ENCODE measurements around the gene KRT15. TPM values are rescaled to one million over a fixed set of nuclear protein-coding genes. Genes with fewer than 3 reads are reported as not detected.

Gene KRT15
- total and polyA plus RNA-seq, 10 of the 15 experiments (the other 5 are each of a cell fraction or from before 2014, with no cell fraction given), result 0.06 to 0.17 TPM; not detected in 8

DNA sequence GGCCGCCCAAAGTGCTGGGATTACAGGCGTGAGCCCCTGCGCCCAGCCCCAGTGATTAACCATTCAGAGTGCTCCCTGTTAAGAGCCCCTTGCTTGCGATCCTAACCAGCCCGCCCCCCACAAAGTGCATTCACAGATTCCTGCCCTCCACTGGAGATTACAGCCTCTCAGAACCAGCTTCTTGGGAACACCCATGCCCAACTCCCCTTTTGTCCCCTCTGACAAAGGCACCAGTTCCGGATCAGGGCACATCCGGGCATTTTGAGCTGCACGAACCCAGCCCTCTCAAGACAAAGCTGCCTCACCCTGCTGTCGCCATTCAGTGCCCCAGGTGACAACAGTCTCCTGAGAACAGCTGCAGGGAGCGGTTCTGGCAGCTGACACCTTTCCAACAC is 10.3 kb upstream of the KRT15 start:
- BruUV-seq (replicated peaks), result no TSS peak
- no peak overlapping the region for H3K4me2 ChIP-seq (ENCODE audit: control insufficient read depth, insufficient read depth)
- TF ChIP-seq ESRRA (IDR thresholded peaks at IDR 0.05; ENCODE audit: low read length) (no peak), SPI1 (IDR thresholded peaks at IDR 0.05; ENCODE audit: borderline replicate concordance, insufficient read depth, low read depth, low read length) (no peak), HDAC2 (IDR thresholded peaks at IDR 0.05) (no peak), KLF5 (IDR thresholded peaks at IDR 0.05; ENCODE audit: partially characterized antibody) (no peak), ZNF274 (IDR thresholded peaks at IDR 0.05; ENCODE audit: insufficient read depth, insufficient read length) (no peak), RCOR1 (conservative IDR thresholded peaks at IDR 0.05; ENCODE audit: low read depth, low read length) (no peak), ATF7 (IDR thresholded peaks at IDR 0.05; ENCODE audit: low read depth) (no peak), LARP7 (IDR thresholded peaks at IDR 0.05) (no peak)
- TF ChIP-seq, protein P1, sequence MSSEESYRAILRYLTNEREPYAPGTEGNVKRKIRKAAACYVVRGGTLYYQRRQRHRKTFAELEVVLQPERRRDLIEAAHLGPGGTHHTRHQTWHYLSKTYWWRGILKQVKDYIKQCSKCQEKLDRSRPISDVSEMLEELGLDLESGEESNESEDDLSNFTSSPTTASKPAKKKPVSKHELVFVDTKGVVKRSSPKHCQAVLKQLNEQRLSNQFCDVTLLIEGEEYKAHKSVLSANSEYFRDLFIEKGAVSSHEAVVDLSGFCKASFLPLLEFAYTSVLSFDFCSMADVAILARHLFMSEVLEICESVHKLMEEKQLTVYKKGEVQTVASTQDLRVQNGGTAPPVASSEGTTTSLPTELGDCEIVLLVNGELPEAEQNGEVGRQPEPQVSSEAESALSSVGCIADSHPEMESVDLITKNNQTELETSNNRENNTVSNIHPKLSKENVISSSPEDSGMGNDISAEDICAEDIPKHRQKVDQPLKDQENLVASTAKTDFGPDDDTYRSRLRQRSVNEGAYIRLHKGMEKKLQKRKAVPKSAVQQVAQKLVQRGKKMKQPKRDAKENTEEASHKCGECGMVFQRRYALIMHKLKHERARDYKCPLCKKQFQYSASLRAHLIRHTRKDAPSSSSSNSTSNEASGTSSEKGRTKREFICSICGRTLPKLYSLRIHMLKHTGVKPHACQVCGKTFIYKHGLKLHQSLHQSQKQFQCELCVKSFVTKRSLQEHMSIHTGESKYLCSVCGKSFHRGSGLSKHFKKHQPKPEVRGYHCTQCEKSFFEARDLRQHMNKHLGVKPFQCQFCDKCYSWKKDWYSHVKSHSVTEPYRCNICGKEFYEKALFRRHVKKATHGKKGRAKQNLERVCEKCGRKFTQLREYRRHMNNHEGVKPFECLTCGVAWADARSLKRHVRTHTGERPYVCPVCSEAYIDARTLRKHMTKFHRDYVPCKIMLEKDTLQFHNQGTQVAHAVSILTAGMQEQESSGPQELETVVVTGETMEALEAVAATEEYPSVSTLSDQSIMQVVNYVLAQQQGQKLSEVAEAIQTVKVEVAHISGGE (CRISPR knock-in tag; IDR thresholded peaks at IDR 0.05), result no peak
- TF ChIP-seq, protein P2, sequence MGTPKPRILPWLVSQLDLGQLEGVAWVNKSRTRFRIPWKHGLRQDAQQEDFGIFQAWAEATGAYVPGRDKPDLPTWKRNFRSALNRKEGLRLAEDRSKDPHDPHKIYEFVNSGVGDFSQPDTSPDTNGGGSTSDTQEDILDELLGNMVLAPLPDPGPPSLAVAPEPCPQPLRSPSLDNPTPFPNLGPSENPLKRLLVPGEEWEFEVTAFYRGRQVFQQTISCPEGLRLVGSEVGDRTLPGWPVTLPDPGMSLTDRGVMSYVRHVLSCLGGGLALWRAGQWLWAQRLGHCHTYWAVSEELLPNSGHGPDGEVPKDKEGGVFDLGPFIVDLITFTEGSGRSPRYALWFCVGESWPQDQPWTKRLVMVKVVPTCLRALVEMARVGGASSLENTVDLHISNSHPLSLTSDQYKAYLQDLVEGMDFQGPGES (IDR thresholded peaks at IDR 0.05), result no peak
- TF ChIP-seq, protein P3, sequence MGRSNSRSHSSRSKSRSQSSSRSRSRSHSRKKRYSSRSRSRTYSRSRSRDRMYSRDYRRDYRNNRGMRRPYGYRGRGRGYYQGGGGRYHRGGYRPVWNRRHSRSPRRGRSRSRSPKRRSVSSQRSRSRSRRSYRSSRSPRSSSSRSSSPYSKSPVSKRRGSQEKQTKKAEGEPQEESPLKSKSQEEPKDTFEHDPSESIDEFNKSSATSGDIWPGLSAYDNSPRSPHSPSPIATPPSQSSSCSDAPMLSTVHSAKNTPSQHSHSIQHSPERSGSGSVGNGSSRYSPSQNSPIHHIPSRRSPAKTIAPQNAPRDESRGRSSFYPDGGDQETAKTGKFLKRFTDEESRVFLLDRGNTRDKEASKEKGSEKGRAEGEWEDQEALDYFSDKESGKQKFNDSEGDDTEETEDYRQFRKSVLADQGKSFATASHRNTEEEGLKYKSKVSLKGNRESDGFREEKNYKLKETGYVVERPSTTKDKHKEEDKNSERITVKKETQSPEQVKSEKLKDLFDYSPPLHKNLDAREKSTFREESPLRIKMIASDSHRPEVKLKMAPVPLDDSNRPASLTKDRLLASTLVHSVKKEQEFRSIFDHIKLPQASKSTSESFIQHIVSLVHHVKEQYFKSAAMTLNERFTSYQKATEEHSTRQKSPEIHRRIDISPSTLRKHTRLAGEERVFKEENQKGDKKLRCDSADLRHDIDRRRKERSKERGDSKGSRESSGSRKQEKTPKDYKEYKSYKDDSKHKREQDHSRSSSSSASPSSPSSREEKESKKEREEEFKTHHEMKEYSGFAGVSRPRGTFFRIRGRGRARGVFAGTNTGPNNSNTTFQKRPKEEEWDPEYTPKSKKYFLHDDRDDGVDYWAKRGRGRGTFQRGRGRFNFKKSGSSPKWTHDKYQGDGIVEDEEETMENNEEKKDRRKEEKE (IDR thresholded peaks at IDR 0.05), result no peak
- TF ChIP-seq, protein P4, sequence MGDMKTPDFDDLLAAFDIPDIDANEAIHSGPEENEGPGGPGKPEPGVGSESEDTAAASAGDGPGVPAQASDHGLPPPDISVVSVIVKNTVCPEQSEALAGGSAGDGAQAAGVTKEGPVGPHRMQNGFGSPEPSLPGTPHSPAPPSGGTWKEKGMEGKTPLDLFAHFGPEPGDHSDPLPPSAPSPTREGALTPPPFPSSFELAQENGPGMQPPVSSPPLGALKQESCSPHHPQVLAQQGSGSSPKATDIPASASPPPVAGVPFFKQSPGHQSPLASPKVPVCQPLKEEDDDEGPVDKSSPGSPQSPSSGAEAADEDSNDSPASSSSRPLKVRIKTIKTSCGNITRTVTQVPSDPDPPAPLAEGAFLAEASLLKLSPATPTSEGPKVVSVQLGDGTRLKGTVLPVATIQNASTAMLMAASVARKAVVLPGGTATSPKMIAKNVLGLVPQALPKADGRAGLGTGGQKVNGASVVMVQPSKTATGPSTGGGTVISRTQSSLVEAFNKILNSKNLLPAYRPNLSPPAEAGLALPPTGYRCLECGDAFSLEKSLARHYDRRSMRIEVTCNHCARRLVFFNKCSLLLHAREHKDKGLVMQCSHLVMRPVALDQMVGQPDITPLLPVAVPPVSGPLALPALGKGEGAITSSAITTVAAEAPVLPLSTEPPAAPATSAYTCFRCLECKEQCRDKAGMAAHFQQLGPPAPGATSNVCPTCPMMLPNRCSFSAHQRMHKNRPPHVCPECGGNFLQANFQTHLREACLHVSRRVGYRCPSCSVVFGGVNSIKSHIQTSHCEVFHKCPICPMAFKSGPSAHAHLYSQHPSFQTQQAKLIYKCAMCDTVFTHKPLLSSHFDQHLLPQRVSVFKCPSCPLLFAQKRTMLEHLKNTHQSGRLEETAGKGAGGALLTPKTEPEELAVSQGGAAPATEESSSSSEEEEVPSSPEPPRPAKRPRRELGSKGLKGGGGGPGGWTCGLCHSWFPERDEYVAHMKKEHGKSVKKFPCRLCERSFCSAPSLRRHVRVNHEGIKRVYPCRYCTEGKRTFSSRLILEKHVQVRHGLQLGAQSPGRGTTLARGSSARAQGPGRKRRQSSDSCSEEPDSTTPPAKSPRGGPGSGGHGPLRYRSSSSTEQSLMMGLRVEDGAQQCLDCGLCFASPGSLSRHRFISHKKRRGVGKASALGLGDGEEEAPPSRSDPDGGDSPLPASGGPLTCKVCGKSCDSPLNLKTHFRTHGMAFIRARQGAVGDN (IDR thresholded peaks at IDR 0.05), result no peak
- no peaks in the 10 kb centered on the region; the same call in 2 of the 3 replicates for H3K9me3 ChIP-seq (replicated peaks; ENCODE audit: control insufficient read depth, insufficient read depth, low read length)
- POLR2A ChIA-PET, result no interaction called here
- H3K27me3 ChIP-seq (replicated peaks in 1 of 2; ENCODE audit: control insufficient read depth in 2 of 2, insufficient read depth in 2 of 2, low read length in 1 of 2), result peaks cover 18 to 20% of the 10 kb centered on the region in 2 experiments
- H3K9ac ChIP-seq (ENCODE audit: control insufficient read depth, insufficient read depth, low read length), result no peak overlapping the region
- no peak overlapping the region for H2AFZ ChIP-seq (ENCODE audit: control insufficient read depth, low read depth, low read length)
- no peak for ATAC-seq
- H3K79me2 ChIP-seq (ENCODE audit: control insufficient read depth, insufficient read depth, low read length), result no peaks in the 10 kb centered on the region
- no peak overlapping the region for H3K4me3 ChIP-seq
- SMC1A ChIA-PET (ENCODE audit: uncharacterized antibody, unreplicated experiment), result no interaction called here
- no peaks in the 10 kb centered on the region for H3K36me3 ChIP-seq (ENCODE audit: control insufficient read depth in 2 of 2, insufficient read depth in 2 of 2, low read length in 1 of 2)
- H3K4me1 ChIP-seq (ENCODE audit: control insufficient read depth, insufficient read depth, low read length), result no peaks in the 10 kb centered on the region
- 26% methylated on average over 10 of the region's 10 CpGs for WGBS (ENCODE audit: insufficient coverage, insufficient replicate concordance, low lambda C conversion rate, missing lambda C conversion rate)
- CTCF ChIA-PET, result interaction anchor here (0.7 kb wide), 1 partner anchor 645 kb away, joined by 3 read pairs; no protein-coding TSS in a partner anchor
- in situ Hi-C loops (cut with MboI) (no loop called here), intact Hi-C loops (cut with micrococcal nuclease; ENCODE audit: unreplicated experiment) (no loop called here)
- H4K20me1 ChIP-seq (ENCODE audit: control insufficient read depth, insufficient read depth), result no peaks in the 10 kb centered on the region
- no peak for FAIRE-seq
- H3K27ac ChIP-seq (ENCODE audit: control insufficient read depth, insufficient read depth), result no peak overlapping the region
- RAD21 ChIA-PET (ENCODE audit: unreplicated experiment), result no interaction called here
- DNase-seq (ENCODE audit: low read depth, low spot score), result no peak

Data from GM12878 (cell line).